ENCODE results near the gene RLN1. TPM values are rescaled to one million over a fixed set of nuclear protein-coding genes. Genes with fewer than 3 reads are reported as not detected.

Gene RLN1
- total RNA-seq, 1 experiment from 2014 or later = not detected

DNA sequence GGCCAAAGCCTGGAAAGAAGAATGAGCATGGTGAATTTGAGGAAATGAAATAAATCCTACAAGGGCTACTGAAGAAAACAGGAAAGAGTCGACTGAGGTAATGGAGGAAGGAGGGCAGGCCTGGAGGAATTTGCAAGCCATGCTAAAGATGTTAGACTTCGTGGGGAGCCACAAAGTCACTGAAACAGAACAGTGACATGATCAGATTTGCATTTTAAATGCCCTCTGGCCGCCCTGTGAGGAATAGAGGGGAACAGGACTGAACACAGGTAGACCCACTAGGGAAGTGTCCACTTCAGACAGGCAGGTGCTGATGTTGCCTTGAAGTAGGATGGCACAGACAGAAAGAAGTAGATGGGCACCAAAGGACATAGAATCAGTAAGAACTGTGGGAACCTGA lies 42.8 kb upstream of the RLN1 start:
- Mint-ChIP-seq H3K36me3 (ENCODE audit: insufficient read depth, unreplicated experiment) (no peaks in the 10 kb centered on the region), H3K4me1 (ENCODE audit: low read depth, unreplicated experiment) (no peaks in the 10 kb centered on the region), H3K4me3 (ENCODE audit: low read depth, unreplicated experiment) (no peak overlapping the region), H3K27ac (ENCODE audit: unreplicated experiment) (no peak overlapping the region), H3K9me3 (ENCODE audit: low read depth, unreplicated experiment) (no peaks in the 10 kb centered on the region), H3K27me3 (ENCODE audit: unreplicated experiment) (no peaks in the 10 kb centered on the region)
- no peak for DNase-seq
- BruUV-seq (replicated peaks) = no TSS peak
- intact Hi-C loops (cut with micrococcal nuclease; ENCODE audit: unreplicated experiment) = no loop called here
- CTCF ChIA-PET = no interaction called here
- TF ChIP-seq, protein P1, sequence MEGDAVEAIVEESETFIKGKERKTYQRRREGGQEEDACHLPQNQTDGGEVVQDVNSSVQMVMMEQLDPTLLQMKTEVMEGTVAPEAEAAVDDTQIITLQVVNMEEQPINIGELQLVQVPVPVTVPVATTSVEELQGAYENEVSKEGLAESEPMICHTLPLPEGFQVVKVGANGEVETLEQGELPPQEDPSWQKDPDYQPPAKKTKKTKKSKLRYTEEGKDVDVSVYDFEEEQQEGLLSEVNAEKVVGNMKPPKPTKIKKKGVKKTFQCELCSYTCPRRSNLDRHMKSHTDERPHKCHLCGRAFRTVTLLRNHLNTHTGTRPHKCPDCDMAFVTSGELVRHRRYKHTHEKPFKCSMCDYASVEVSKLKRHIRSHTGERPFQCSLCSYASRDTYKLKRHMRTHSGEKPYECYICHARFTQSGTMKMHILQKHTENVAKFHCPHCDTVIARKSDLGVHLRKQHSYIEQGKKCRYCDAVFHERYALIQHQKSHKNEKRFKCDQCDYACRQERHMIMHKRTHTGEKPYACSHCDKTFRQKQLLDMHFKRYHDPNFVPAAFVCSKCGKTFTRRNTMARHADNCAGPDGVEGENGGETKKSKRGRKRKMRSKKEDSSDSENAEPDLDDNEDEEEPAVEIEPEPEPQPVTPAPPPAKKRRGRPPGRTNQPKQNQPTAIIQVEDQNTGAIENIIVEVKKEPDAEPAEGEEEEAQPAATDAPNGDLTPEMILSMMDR (IDR thresholded peaks at IDR 0.05; ENCODE audit: unreplicated experiment) = no peak

DNA sequence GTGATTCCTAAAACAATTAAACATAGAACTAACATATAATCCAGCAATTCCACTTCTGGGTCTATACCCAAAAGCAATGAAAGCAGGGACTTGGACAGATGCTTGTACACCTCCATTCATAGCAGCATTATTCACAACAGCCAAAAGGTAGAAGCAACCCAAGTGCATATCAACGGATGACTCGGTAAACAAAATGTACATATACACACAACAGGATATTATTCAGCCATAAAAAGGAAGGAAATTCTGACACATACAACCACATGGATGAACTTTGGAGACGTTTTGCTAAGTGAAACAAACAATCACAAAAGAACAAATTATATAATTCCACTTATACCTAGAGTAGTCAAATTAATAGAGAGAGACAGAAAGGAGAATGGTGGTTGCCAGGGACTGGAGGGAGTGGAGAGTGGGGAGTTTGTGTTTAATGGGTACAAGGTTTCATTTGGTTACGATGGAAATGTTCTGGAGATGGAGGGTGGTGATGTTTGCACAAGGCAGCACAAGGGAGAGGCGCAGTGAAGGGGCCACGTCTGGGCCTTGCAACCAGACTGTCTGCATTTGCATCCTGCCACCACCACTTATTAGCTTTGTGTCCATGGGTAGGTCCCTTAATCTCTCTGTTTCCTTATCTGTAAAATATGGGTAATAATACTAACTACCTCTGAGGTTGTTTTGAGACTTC lies 36.3 kb upstream of the RLN1 start:
- no peak for DNase-seq
- Mint-ChIP-seq H3K27ac (ENCODE audit: unreplicated experiment) (no peak overlapping the region), H3K4me1 (ENCODE audit: low read depth, unreplicated experiment) (peaks cover 9% of the 10 kb centered on the region), H3K27me3 (ENCODE audit: unreplicated experiment) (no peaks in the 10 kb centered on the region), H3K4me3 (ENCODE audit: low read depth, unreplicated experiment) (no peak overlapping the region), H3K36me3 (ENCODE audit: insufficient read depth, unreplicated experiment) (no peaks in the 10 kb centered on the region), H3K9me3 (ENCODE audit: low read depth, unreplicated experiment) (no peaks in the 10 kb centered on the region)
- TF ChIP-seq, protein P1 (IDR thresholded peaks at IDR 0.05; ENCODE audit: unreplicated experiment) = no peak
- CTCF ChIA-PET = no interaction called here
- BruUV-seq (replicated peaks) = no TSS peak
- intact Hi-C loops (cut with micrococcal nuclease; ENCODE audit: unreplicated experiment) = no loop called here

DNA sequence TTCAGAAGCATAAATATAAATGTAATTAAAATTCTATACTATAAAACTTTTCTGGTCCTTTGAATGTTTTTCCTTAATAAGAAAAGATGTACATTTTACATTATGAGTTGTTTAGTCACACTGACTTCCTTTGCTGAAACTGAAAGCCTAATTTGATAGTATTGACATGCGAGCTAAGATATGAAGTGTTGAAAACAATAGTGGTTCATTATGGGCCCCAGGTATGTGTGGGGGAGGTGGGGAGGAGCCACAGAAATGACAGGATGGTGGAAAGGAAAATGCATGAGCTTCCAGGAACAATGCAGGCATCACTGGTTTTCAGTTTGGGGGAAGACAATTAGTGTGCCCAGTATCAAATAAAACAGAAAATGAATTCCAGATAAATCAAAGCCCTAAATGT lies 35.4 kb upstream of the RLN1 start:
- Mint-ChIP-seq H3K27me3 (ENCODE audit: unreplicated experiment) (no peaks in the 10 kb centered on the region), H3K4me1 (ENCODE audit: low read depth, unreplicated experiment) (peaks cover 9% of the 10 kb centered on the region), H3K4me3 (ENCODE audit: low read depth, unreplicated experiment) (no peak overlapping the region), H3K9me3 (ENCODE audit: low read depth, unreplicated experiment) (no peaks in the 10 kb centered on the region), H3K36me3 (ENCODE audit: insufficient read depth, unreplicated experiment) (no peaks in the 10 kb centered on the region), H3K27ac (ENCODE audit: unreplicated experiment) (no peak overlapping the region)
- TF ChIP-seq, protein P1 (IDR thresholded peaks at IDR 0.05; ENCODE audit: unreplicated experiment) = no peak
- CTCF ChIA-PET = no interaction called here
- intact Hi-C loops (cut with micrococcal nuclease; ENCODE audit: unreplicated experiment) = no loop called here
- BruUV-seq (replicated peaks) = no TSS peak
- DNase-seq = peak; percentile 7

DNA sequence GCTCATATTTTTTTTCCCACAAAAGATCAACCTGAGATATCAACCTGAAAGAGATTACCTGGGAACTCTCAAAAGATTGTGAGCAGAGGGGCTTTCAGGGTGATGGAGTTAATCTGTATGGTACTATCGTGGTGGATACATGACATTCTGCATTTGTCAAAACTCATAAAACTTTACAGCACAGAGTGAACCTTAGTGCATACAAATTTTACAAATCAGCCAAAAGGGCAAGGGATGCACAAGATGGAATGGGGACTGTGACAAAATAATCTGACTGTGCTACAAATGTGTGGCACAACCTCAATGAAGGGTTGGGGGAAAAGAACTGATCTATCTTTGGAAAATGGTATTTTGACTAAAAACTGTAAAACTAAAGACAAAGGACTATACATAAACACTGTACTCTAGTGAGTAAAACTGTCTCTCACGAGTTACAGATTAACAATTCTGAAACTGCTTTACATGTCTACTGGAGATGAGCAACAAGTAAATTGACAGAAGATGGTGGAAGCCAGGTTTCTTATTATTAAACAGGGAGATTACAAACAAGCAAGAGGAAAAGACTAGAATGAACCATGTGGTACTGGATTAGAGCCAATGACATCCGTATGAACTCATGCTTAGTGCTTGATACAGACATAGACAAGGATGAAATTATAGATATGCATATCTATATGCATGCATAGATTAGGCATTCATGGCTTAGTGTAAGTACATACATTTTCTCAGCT lies 24.8 kb upstream of the RLN1 start:
- Mint-ChIP-seq H3K27me3 (ENCODE audit: unreplicated experiment) (no peaks in the 10 kb centered on the region), H3K4me1 (ENCODE audit: low read depth, unreplicated experiment) (no peaks in the 10 kb centered on the region), H3K4me3 (ENCODE audit: low read depth, unreplicated experiment) (no peak overlapping the region), H3K9me3 (ENCODE audit: low read depth, unreplicated experiment) (no peaks in the 10 kb centered on the region), H3K27ac (ENCODE audit: unreplicated experiment) (no peak overlapping the region), H3K36me3 (ENCODE audit: insufficient read depth, unreplicated experiment) (no peaks in the 10 kb centered on the region)
- intact Hi-C loops (cut with micrococcal nuclease; ENCODE audit: unreplicated experiment) = no loop called here
- no peak for DNase-seq
- CTCF ChIA-PET = no interaction called here
- TF ChIP-seq, protein P1 (IDR thresholded peaks at IDR 0.05; ENCODE audit: unreplicated experiment) = no peak
- BruUV-seq (replicated peaks) = no TSS peak
